ENCODE data around the gene AUNIP.
A peak's percentile ranks its signal among the peaks of the same experiment; 100 is the strongest.

The AUNIP gene

DNA sequence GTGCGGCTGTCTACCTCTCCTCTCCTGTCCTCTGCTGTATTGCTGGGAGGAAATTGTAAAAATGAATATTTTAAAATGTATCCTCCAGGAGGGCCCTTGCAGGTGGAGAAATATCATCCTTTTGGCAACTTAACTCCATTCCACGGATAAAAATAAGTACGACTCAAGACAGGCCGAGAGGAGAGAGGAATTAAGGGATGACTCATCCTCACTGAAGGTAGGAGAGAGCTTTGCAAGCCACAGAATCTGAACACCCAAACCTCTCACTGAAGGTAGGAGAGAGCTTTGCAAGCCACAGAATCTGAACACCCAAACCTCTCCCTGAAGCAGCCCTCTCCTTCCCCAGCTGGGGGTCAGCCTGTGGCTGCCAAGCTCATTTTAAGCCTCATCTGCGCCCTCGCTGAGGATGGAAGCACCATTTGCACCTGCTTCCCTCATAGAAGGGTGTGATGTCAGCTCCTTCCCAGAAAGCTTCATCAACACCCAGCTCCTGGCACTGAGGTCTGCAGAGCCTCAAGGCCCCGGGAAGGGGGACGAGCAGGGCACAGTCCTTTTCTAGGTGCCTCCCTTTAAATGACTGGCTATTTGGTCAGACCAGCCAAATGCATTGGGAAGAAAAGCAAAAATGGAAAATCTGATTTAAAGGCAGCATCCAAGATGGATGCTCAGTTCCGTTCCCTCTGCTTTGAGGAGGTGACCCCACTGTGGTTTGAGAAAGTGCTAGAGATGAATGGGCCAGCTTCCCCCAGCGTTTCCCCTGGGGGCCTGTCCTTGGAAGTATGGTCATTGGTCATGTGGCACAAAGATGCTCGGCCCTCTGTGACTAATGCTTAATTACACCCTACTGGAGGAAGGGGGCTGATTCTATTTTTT, 72.1 kb downstream of the AUNIP start:
- DNase-seq = peak; percentile 77

GRCh38 chr1:25785333-25786067, 73.8 kb downstream of the AUNIP start:
- DNase-seq = no peak

- DNase-seq = peak; percentile 69
These were observed 74.6 kb downstream of the AUNIP start for GRCh38 chr1:25784575-25785051.
